Stimulated activated CD4-positive, alpha-beta T cell treated with anti-CD3 and anti-CD28 coated beads, Interleukin-1b, Interleukin-23, amount 100 ng/mL, for 4 hours (primary cell): ENCODE data around the gene CHCHD6.

Source experiments
- DNase-seq, 2 donors: peaks; one replicate each; pipeline ENCODE4 v3.0.0-alpha.2; 2020; ENCODE audit warnings: low read depth in 2 of 2

CHCHD6 gene

GRCh38 chr3:126922466-126922865 lies 218.4 kb downstream of the CHCHD6 start:
- DNase-seq: no peak

DNA sequence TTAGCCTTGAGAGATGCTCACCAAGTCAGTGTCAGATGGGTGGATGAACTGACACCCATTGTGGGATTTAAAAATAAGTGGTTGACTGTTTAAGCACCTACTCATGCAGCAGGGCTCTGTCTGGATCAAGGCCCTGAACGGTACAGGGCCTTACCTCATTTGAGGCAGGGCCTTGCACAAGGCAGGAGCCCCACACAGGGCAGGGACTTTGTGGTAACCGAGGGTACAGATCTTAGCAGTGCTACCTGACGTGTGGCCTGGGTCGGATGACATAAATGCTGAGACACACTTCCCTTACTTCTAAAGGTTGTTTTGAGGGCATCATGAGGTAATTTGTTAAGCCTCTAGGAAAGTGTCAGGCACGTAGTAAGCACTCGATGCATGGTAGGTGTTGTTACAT lies 219.4 kb downstream of the CHCHD6 start:
- no peak for DNase-seq

- no peak for DNase-seq
Observed at GRCh38 chr3:126923895-126924294, 219.9 kb downstream of the CHCHD6 start.

DNA sequence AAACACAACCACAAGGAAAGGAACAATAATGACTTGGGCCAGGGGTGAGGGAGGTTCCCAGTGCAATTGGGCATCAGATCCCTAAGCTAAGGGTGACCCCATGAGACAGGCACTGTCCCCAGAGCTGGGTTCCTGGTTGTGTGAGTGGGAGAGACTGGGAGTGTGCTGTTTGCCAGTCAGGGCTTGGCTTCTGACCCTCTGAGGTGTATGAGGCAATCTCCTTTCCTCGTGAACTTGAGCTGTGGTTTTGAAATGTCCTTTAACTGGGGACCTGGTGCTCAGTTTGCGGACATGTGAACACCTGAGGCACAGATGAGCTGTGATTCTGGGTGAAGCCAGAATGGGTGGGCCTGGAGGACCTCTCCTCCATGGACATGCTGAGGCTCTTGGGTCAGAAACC lies 220.4 kb downstream of the CHCHD6 start:
- DNase-seq: no peak

DNA sequence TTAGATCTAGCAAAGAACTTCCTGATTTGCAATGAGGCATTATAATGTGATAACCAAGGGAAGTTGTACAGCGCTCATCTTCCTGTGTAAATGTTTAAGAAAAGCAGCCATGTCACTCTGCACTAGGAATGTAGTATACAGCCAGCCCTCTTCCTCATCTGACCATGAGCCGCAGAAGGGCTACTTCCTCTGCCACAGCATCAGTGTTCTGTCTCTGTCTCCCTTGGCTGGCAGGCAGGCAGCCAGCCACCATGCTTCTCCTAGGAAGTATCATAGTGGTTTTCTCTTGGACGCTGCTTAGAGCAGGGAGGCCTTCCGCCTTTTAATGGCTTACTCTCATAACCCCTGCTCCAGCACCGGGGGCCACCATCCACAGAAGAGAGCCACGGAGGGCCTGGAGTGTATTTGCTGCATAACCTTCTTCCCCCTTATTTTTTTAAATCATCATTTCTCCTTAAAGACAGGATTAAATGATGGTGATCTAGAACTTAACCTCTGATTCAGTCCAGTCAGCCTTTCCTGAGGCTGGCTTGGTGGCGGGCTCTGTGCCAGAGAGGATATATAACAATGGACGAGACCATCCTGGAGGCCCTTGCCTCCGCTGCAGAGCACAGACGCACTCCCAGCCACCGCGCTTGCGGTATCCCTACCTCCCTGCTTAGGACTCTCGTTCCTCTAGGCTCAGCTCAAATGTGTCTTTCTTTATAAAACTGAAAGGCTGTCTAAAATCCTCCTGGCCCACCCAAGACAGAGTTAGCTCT lies 221.6 kb downstream of the CHCHD6 start:
- DNase-seq: no peak

DNA sequence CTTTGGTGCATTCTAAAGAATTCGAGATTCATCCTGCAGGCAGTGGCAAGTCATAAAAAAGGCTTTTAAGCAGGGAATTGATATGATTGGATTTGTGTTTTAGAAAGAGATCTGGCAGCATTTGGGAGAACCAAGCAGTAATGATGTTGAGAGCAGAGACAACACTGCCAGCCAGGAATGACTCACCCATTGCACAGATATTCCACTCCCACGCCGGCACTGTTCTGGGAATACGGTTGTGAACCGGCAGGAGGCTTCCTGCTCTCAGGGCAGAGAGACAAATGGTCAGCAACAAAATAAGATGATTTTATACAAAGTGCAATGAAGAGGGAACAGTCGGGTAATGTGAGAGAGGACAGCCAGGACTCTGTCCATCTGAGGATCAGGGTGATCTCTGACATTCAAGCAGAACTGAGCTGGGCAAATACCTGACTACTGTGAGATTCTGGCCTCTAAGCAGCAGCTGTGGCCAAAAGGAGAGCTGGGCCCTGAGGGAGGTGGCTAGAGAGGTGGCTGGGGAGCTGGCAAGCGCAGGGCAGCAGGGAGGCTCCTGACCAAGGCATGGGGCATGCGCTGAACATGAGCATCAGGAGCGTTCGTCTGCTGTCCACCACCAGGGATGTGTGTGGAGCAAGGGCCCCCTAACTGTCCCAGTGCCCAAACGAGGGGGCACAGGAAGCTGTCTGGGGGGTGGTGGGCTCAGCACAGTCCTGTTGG lies 222.8 kb downstream of the CHCHD6 start:
- DNase-seq: no peak

- DNase-seq: no peak
Observed at GRCh38 chr3:126927401-126927750, 223.3 kb downstream of the CHCHD6 start.

GRCh38 chr3:126927846-126928245 lies 223.8 kb downstream of the CHCHD6 start:
- no peak for DNase-seq

GRCh38 chr3:126928921-126929474 lies 225.0 kb downstream of the CHCHD6 start:
- DNase-seq: no peak

DNA sequence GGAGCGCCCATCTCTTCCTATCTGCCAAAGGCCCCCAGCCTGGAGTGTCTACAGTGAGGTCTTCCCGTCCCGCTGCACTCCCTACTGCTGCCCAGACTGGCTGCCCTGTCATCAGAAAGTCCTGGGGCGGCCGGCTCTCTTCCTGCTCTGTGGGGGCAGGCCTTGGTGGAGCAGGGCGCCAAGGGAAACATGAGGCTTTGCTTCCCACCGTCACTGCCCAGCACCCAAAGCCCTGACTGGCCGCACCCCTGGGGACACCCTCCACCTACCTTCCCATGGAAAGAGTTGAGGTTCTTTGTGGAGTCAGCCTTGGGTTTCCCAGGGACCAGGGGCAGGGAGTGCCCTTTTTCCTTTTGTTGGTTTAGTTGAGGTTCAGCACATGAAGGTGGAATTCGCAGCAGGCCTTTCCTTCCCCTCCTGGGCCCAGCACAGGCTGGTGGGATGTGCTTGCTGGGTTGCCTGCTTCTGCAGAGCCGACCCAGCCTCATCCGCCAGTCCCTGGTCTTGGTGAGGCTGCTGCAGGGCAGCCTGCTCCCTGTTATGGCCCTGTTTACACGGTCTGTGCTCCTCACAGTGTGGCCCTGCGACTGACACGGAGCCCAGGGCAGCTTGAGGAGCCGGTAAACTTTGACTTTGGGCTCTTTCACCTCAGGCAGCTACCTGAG lies 227.0 kb downstream of the CHCHD6 start:
- DNase-seq: no peak

DNA sequence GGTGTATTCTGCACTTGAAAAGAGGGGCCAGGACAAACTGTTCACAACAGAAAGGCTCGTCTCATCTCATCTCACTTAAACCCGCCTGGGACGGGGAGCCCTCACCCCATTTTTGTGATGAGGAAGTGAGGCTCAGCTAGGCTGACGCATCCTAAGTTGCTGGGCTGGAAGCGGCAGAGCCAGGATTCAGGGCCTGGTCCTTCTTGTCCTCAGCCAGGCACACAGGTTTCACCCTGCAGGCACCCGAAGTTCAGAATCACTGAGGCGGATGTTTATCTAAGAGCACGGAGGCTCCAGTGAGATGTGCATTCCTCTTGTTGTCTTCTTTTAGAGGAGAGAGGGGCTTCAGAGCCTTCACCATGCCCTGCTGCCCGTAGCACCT lies 227.8 kb downstream of the CHCHD6 start:
- DNase-seq: no peak

- DNase-seq: no peak
Observed at GRCh38 chr3:126932188-126932931, 228.3 kb downstream of the CHCHD6 start.

- no peak for DNase-seq
Observed at GRCh38 chr3:126934031-126934531, 230.0 kb downstream of the CHCHD6 start.

GRCh38 chr3:126934991-126935390 lies 231.0 kb downstream of the CHCHD6 start:
- DNase-seq: no peak

GRCh38 chr3:126935756-126936509 lies 231.9 kb downstream of the CHCHD6 start:
- DNase-seq: no peak

DNA sequence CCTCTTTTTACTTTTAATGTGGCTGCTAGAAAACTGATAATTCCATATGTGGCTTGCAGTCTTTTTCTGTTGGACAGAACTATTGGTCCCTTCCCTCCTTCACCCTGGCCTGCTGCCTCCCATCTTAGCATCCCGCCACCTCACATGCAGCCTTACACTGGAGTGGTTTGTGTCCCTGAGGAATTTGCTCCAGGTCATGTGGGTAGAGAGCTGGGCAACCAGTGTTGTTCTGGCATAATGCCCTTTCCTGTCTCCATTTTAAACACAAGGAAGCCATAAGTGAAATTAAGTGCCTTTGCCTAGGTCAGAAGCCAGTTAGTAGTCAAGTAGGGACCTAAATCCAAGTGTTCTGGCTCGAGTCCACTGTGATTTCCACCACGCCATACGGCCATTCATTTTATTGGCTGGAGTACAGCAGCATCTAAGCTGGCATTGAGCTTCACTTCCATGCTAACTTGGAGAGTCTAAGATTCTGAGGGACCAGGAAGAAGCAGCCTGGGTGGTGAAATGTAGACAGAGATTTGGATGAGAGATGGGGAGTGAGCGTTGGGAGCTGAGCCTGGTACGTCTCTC lies 232.9 kb downstream of the CHCHD6 start:
- DNase-seq: no peak

GRCh38 chr3:126937533-126937932 lies 233.5 kb downstream of the CHCHD6 start:
- DNase-seq: no peak

GRCh38 chr3:126937973-126938372 lies 233.9 kb downstream of the CHCHD6 start:
- DNase-seq: no peak

DNA sequence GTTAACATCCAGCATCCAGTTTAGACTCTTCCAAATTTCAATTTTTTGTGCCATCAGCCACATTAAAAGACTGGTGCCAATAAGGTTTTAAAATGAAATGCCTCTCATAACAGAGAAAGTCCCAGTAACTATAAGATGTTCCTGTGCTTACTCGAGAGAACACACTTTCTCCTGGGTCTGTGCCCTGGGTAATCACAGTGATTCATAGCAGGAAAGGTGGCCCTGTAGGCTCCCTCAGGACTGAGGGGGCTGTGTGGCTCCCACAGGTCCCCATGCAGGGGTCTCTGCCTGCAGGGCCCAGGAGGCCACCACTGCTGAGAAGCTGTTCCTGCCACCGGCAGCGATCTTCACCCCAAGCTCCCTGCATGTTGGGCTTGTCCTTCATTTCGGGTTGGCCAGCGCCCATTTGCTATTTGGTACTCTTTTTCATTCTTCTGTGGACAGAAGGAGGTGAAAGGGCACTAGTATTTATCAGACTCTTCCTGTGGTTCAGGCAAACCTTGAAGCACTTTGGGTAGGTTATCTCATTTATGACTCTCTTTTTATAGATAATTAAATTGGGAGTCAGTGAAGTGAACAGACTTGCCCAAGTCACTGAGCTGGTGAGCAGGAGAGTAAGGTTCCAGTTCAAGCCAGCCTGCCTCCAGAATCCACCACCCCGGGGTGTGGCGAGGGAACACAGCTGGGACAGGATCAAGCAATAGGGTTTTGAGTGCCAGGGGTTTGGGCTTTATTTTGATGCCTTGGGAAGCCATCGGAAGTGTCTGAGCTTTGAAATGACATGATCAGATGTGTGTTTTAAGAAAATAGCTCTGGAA lies 234.7 kb downstream of the CHCHD6 start:
- no peak for DNase-seq

DNA sequence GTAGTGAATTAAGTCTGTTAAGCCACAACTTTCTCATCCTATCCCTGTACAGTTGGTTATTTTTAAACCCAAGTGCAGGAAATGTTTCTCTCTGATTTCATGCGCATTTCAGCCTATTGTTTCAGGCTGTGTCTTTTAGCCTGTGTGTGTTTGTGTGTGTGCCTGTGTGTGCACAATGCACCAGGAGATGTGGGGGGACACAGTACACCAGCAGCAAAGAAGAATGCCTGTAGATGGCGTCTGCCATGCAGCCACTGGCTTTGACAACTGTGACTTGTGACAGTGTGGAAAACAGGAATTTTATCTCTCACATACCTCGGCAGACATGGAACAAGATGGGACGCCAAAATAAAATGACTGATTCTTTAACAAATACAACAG lies 235.3 kb downstream of the CHCHD6 start:
- DNase-seq: no peak
